Thoracic aorta (tissue), 2 donors: Measurements from ENCODE around the gene HPCAL1. TPM values are rescaled to one million over a fixed set of nuclear protein-coding genes. Genes with fewer than 3 reads are reported as not detected.

Experiments
- ATAC-seq: fragments of 150-250 bp; one replicate; pipeline ENCODE4 v1.8.0; 2017; ENCODE audit warnings: low read depth; ENCODE audit not compliant: insufficient number of reproducible peaks, low FRiP score
- DNase-seq: peaks from one replicate; pipeline ENCODE4 v3.0.0-alpha.2; 2020; ENCODE audit warnings: low spot score
- H3K27ac ChIP-seq, 2 donors: fragments of 200-600 bp; sonication (generic); 1 replicate in 1 of 2; 2 replicates in 1 of 2; pipeline ENCODE4 v1.5.1; 2016; ENCODE audit warnings: mild to moderate bottlenecking in 2 of 2, moderate library complexity in 2 of 2
- H3K27me3 ChIP-seq: fragments of 200-600 bp; sonication (generic); replicated peaks from 2 replicates; pipeline ENCODE4 v1.6.0; 2016; ENCODE audit warnings: mild to moderate bottlenecking; ENCODE audit not compliant: insufficient read depth
- H3K36me3 ChIP-seq: fragments of 200-600 bp; sonication (generic); one replicate; pipeline ENCODE4 v1.5.1; 2016
- H3K4me1 ChIP-seq, 2 donors: fragments of 200-600 bp; sonication (generic); 1 replicate in 1 of 2; 2 replicates in 1 of 2; pipeline versions ENCODE4 v1.5.1 to v1.6.0; 2016; ENCODE audit warnings: low read depth in 2 of 2, mild to moderate bottlenecking in 1 of 2; ENCODE audit not compliant: control insufficient read depth in 1 of 2
- H3K4me3 ChIP-seq: fragments of 200-600 bp; sonication (generic); 2 replicates; pipeline ENCODE4 v1.5.1; 2016; ENCODE audit warnings: mild to moderate bottlenecking
- H3K9me3 ChIP-seq: fragments of 200-600 bp; sonication (generic); 2 replicates; pipeline ENCODE4 v1.5.1; 2016
- total RNA-seq, 2 donors: library from RNA; depleted of rRNA; stranded (reverse); fragments of >200 nt; gene quantifications; one replicate each; pipeline versions ENCODE4 v1.1.0 to v1.2.3, GENCODE V29; 2016
- TF ChIP-seq, protein P1 (sequence below): fragments of 200-600 bp; sonication (generic); IDR thresholded peaks from one replicate; pipeline ENCODE4 v1.5.1; 2019; ENCODE audit warnings: antibody characterized with exemption

The HPCAL1 gene
- total RNA-seq, 2 donors from 2014 or later = 34.6 to 50.2 TPM

GRCh38 chr2:10266133-10266620 is 36.5 kb upstream of the HPCAL1 start:
- Histone ChIP-seq H3K36me3 (no peaks in the 10 kb centered on the region), H3K9me3 (no peaks in the 10 kb centered on the region), H3K27ac (no peak overlapping the region), H3K27me3 (no peaks in the 10 kb centered on the region), H3K4me3 (no peak overlapping the region), H3K4me1 (peaks cover 3 to 11% of the 10 kb centered on the region in 2 donors)
- DNase-seq = no peak
- ATAC-seq = no peak
- TF ChIP-seq, protein P1, sequence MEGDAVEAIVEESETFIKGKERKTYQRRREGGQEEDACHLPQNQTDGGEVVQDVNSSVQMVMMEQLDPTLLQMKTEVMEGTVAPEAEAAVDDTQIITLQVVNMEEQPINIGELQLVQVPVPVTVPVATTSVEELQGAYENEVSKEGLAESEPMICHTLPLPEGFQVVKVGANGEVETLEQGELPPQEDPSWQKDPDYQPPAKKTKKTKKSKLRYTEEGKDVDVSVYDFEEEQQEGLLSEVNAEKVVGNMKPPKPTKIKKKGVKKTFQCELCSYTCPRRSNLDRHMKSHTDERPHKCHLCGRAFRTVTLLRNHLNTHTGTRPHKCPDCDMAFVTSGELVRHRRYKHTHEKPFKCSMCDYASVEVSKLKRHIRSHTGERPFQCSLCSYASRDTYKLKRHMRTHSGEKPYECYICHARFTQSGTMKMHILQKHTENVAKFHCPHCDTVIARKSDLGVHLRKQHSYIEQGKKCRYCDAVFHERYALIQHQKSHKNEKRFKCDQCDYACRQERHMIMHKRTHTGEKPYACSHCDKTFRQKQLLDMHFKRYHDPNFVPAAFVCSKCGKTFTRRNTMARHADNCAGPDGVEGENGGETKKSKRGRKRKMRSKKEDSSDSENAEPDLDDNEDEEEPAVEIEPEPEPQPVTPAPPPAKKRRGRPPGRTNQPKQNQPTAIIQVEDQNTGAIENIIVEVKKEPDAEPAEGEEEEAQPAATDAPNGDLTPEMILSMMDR = no peak

GRCh38 chr2:10267036-10267435 is 35.7 kb upstream of the HPCAL1 start:
- no peaks in the 10 kb centered on the region for H3K36me3 ChIP-seq
- no peak overlapping the region for H3K4me3 ChIP-seq
- ATAC-seq (no peak), DNase-seq (no peak)
- TF ChIP-seq, protein P1 = no peak
- no peak overlapping the region for H3K27ac ChIP-seq
- no peaks in the 10 kb centered on the region for H3K27me3 ChIP-seq
- H3K4me1 ChIP-seq = peaks cover 3 to 11% of the 10 kb centered on the region in 2 donors
- no peaks in the 10 kb centered on the region for H3K9me3 ChIP-seq

DNA sequence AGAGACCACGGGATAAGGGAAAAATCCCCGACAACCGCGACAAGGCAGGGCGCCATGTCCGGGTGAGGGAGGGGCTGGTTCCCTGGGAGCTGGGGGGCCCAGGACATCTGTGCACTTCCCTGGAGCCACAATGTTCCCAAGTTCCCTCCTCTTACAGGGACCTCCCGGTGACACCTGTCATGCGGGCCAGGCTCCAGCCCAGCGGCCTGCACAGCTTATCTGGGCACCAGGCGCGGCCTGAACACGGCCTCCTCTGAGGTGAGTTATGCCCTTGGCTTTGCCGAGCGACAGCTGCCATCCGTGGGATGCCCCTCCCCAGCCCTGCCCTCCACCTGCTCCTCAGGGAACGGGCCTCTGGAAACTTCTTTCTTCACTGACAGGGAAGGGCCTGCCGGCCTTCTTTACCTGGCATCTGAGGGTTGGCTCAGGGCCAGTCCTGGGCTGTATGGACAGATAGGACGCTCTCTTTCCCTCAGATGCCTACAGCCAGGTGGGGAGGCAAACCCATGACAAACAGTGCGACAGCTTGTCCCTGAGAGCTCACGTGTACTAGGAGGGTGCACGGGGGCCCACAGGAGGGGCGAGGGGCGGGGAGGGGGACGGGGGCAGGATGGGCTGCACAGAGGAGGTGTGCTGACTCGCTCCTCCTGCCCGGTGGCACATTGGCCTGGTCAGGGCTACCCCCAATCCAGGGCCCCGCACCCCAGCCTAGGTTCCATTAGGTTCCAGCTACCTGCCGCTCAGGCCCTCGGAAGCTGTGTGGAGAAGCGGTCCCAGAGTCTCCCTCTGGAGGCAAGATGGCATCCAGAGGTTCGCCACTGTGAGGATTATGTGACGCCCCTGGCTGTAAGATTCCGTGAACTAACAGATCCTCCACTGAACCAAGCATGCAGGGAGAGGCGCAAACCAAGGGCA is 34.9 kb upstream of the HPCAL1 start:
- Histone ChIP-seq H3K4me3 (no peak overlapping the region), H3K36me3 (no peaks in the 10 kb centered on the region), H3K27me3 (no peaks in the 10 kb centered on the region), H3K4me1 (peaks cover 3 to 11% of the 10 kb centered on the region in 2 donors), H3K27ac (no peak overlapping the region), H3K9me3 (no peaks in the 10 kb centered on the region)
- DNase-seq (no peak), ATAC-seq (no peak)
- TF ChIP-seq, protein P1 = no peak

DNA sequence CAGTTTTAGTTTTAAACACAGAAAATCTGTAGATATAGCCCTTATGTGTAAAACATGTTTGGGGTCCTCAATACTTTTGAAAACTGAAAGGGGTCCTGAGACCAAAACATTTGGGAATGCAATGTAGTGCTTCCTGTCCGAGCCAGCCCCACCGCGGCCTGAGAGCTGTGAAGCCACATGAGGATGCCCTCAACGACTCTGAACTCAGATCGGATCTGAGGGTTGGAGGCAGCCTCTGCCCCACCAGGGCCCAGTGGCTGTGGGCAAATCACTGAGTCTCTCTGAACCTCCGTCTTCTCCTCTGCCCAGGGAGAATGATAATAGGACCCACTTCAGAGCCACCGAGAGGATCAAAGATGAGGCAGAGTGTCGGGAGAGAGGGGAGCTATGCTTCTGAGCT is 33.4 kb upstream of the HPCAL1 start:
- no peak for DNase-seq
- no peak for ATAC-seq

More for the DNA sequence above, 33.4 kb upstream of the HPCAL1 start:
- Histone ChIP-seq H3K36me3 (no peaks in the 10 kb centered on the region), H3K4me1 (peaks cover 3 to 11% of the 10 kb centered on the region in 2 donors), H3K27me3 (no peaks in the 10 kb centered on the region), H3K4me3 (no peak overlapping the region), H3K9me3 (no peaks in the 10 kb centered on the region), H3K27ac (no peak overlapping the region)
- TF ChIP-seq, protein P1 = no peak
